Measurements from ENCODE around the gene RNF114.

RNF114 gene

DNA sequence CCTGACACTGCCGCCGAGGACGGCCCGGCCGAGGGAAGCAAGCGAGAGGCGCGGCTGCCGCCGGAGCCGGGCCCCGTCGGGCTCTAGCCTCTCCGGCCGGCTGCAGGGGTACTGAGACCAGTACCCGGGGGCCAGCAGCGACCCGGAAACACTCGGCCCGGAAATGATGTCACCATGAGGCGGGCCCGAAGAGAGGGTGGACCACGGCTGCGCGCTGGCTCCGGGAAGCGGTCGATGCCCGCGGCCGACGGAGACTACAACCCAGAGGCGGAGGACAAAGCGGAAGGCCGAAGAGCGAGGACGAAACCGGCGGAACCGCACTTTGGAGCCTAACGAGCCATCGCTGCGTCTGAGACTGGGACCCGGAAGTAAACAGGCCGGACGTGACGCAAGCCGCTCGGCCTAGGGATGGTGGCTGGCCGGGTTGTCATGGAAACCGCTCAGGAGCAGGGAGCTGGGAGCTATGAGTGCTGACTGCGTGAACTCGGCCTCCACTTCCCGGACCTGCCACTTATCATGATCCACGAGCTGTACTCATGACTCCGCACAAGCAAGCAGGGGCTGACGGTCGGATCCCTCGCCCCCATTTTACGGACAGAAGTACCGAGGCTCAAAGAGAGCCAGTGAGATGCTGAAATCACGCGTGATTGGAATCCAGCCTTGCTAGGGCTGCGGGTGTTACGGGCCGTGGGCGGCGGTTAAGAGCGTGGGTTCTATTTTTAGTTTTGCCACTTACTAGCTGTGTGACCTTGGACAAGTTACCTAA, 20.6 kb upstream of the RNF114 start, which contains the start of gene SPATA2 (continued):
- TF ChIP-seq, protein P1, sequence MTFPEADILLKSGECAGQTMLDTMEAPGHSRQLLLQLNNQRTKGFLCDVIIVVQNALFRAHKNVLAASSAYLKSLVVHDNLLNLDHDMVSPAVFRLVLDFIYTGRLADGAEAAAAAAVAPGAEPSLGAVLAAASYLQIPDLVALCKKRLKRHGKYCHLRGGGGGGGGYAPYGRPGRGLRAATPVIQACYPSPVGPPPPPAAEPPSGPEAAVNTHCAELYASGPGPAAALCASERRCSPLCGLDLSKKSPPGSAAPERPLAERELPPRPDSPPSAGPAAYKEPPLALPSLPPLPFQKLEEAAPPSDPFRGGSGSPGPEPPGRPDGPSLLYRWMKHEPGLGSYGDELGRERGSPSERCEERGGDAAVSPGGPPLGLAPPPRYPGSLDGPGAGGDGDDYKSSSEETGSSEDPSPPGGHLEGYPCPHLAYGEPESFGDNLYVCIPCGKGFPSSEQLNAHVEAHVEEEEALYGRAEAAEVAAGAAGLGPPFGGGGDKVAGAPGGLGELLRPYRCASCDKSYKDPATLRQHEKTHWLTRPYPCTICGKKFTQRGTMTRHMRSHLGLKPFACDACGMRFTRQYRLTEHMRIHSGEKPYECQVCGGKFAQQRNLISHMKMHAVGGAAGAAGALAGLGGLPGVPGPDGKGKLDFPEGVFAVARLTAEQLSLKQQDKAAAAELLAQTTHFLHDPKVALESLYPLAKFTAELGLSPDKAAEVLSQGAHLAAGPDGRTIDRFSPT (tag by site-specific recombination; IDR thresholded peaks at IDR 0.05) = no peak
- TF ChIP-seq ZBTB1 (tag by site-specific recombination; IDR thresholded peaks at IDR 0.05) (no peak), ZNF473 (tag by site-specific recombination; IDR thresholded peaks at IDR 0.05) (no peak), ZNF514 (tag by site-specific recombination; IDR thresholded peaks at IDR 0.05) (no peak), ZNF121 (tag by site-specific recombination; IDR thresholded peaks at IDR 0.05) (no peak), HOXA7 (CRISPR knock-in tag; IDR thresholded peaks at IDR 0.05; ENCODE audit: borderline replicate concordance) (no peak), ZNF214 (tag by site-specific recombination; IDR thresholded peaks at IDR 0.05; ENCODE audit: borderline replicate concordance) (no peak), ZNF155 (tag by site-specific recombination; IDR thresholded peaks at IDR 0.05) (no peak), EGR2 (tag by site-specific recombination; IDR thresholded peaks at IDR 0.05; ENCODE audit: low read depth) (no peak; the same call in 1 of the 2 replicates), ZFP69B (tag by site-specific recombination; IDR thresholded peaks at IDR 0.05) (no peak), BCL11A (tag by site-specific recombination; IDR thresholded peaks at IDR 0.05; ENCODE audit: low read depth) (no peak), ZNF654 (tag by site-specific recombination; IDR thresholded peaks at IDR 0.05; ENCODE audit: low read depth) (no peak), PRDM1 (tag by site-specific recombination; IDR thresholded peaks at IDR 0.05) (no peak), ZNF24 (tag by site-specific recombination; IDR thresholded peaks at IDR 0.05) (peak; percentile 56; the same call in 1 of the 2 replicates), ZNF580 (tag by site-specific recombination; IDR thresholded peaks at IDR 0.05) (no peak), ZNF501 (tag by site-specific recombination; IDR thresholded peaks at IDR 0.05) (0 out of 2 replicates have a peak, but pooled peaks have one; percentile 17), ZNF394 (tag by site-specific recombination; IDR thresholded peaks at IDR 0.05; ENCODE audit: borderline replicate concordance) (peak; percentile 15; the same call in 1 of the 2 replicates), ZFP37 (tag by site-specific recombination; IDR thresholded peaks at IDR 0.05) (no peak), KLF16 (tag by site-specific recombination; IDR thresholded peaks at IDR 0.05) (0 out of 2 replicates have a peak, but pooled peaks have one; percentile 41), ZNF707 (tag by site-specific recombination; IDR thresholded peaks at IDR 0.05) (no peak), ATF2 (tag by site-specific recombination; IDR thresholded peaks at IDR 0.05; ENCODE audit: low read depth) (peak; percentile 94), ZNF26 (tag by site-specific recombination; IDR thresholded peaks at IDR 0.05) (no peak), ZNF560 (tag by site-specific recombination; IDR thresholded peaks at IDR 0.05; ENCODE audit: borderline replicate concordance) (no peak), ZNF830 (tag by site-specific recombination; IDR thresholded peaks at IDR 0.05; ENCODE audit: low read depth) (no peak), ZNF521 (tag by site-specific recombination; IDR thresholded peaks at IDR 0.05) (no peak), OSR2 (tag by site-specific recombination; IDR thresholded peaks at IDR 0.05) (no peak), ZNF600 (tag by site-specific recombination; IDR thresholded peaks at IDR 0.05) (peak; percentile 58; the same call in 1 of the 2 replicates), KLF9 (tag by site-specific recombination; IDR thresholded peaks at IDR 0.05; ENCODE audit: low read depth) (0 out of 2 replicates have a peak, but pooled peaks have one; percentile 10), ZNF19 (tag by site-specific recombination; IDR thresholded peaks at IDR 0.05; ENCODE audit: low read depth) (no peak), ZNF362 (tag by site-specific recombination; IDR thresholded peaks at IDR 0.05) (no peak)
- TF ChIP-seq, protein P2, sequence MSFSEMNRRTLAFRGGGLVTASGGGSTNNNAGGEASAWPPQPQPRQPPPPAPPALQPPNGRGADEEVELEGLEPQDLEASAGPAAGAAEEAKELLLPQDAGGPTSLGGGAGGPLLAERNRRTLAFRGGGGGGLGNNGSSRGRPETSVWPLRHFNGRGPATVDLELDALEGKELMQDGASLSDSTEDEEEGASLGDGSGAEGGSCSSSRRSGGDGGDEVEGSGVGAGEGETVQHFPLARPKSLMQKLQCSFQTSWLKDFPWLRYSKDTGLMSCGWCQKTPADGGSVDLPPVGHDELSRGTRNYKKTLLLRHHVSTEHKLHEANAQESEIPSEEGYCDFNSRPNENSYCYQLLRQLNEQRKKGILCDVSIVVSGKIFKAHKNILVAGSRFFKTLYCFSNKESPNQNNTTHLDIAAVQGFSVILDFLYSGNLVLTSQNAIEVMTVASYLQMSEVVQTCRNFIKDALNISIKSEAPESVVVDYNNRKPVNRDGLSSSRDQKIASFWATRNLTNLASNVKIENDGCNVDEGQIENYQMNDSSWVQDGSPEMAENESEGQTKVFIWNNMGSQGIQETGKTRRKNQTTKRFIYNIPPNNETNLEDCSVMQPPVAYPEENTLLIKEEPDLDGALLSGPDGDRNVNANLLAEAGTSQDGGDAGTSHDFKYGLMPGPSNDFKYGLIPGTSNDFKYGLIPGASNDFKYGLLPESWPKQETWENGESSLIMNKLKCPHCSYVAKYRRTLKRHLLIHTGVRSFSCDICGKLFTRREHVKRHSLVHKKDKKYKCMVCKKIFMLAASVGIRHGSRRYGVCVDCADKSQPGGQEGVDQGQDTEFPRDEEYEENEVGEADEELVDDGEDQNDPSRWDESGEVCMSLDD (tag by site-specific recombination; IDR thresholded peaks at IDR 0.05) = 0 out of 2 replicates have a peak, but pooled peaks have one; percentile 6
